AG20443 (cell line): Measurements from ENCODE around the gene PPFIA2.

Experiments used
- DNase-seq: peaks from one replicate; pipeline ENCODE4 v3.0.0; 2012; ENCODE audit warnings: low spot score, mixed read lengths

PPFIA2 gene

DNA sequence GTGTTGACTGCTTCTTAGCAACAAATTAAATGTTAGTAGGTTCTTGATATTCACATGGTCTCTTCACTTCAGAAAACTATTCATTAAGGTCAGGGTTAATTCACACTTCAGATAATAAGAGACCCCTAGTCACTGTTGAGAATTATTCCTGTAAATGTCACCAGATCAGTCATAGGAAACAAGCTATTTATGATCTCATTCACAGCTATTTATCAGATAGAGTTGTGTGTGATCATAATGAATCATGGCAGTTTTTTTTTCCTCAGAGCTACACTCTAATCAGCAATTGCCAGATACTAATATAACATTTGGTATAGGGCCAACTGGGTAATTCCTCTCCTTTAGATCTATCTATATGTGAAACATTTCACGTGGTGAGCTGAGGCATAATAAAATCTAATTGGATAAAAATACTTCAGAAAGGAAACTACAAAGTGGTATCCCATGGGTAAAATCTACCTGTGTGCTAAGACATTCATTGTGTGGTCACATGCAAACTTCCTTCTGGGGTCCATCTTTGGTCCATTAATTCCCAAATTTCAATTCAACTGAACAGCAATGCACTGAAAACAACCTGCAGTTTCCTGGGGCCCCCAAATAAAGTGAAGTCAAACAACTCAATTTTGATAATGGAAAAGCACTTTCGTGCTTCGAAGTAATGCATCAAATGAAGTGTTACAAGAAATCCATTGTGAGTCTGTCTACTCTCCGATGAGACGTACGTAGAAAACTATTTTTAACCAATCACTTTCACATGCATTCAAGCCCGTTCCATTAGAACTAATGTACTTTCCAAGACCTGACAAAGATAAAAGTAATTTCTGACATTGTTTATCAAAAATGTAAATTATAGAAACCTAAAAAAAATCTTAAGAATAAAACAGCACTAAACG is 484.3 kb downstream of the PPFIA2 start:
- DNase-seq: no peak

DNA sequence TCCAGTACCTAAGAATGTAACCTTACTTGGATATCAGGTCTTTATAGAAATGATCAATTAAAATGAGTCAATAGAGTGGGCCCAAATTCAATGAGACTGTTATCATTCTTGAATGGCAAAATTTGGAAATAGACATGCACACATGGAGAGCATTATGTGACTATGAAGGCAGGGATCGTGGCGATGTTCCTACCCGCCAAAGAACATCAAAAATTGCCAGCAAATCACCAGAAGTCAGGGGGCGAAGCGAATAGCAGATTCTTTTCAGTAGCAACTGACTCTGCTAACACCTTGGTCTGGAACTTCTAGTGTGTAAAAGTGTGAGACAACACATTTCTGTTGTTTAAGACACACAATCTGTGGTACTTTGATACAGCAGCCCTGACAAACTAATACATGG is 488.8 kb downstream of the PPFIA2 start:
- no peak for DNase-seq

DNA sequence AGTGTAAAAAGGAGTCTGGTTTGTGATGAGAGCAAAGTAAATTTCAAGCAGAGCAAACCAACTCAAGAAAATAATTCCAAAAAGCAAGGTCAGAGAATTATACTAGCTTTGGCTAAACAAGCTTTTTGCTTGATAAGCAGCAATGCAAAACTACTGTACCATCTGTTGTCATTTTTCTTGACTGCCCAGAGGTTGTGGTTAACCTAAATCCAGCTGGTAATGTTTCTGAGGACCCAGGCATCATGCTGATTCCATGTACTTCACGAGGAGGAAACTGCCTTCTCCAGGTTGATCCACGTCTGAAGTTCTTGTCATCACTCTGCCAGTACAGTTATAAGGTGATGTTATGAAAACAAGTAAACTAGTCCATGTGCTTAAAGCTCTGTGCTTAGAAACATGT is 496.1 kb downstream of the PPFIA2 start:
- no peak for DNase-seq

DNA sequence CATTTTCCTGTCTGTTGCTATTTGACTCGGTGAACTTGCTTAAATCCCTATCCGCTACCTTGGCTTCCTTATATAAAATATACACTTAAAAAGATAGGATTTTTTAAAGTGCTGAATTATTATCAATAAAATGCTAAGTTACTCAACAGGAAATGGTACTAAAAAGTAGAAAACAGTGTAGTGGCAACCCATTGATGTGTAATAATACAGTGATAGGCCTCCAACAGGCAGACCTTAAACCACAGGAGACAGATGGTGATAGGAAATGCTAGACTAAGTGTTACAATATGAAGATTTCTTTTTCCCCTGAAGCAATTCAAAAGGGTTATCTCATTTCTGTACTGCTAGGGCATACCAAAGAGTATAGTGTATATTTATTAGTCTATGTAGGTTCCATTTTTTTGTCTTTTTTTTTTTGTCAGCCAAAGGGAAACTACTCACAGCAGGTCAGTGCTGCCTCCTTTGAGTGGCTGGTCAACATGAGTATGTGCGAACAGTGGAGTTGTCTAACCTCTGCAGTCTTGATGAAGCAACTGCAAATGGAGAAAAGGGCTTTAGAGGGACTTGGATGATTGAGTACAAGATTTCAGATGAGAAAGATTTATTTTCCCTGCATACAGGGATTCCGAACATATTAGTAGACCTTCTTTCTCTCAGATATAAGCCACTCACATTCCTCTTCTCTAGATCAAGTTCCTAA is 497.5 kb downstream of the PPFIA2 start:
- DNase-seq: no peak

DNA sequence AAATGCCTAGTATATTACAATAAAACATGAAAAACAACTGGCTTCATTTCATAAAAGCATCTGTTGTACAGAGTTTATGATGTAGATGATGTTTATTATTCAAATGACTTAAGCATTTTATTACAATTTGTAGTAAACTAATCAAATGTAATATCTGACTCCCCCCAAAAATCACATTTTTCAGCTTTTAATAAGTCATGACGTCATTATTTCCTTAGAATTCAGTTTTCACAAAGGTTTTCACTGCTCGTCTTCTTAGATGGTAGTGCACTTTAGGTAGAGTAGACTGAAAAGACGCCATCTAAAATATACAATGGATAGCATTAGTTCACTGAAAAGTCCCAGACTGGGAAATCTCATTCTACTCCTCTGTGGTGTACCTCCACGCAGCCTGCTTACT is 499.8 kb downstream of the PPFIA2 start:
- no peak for DNase-seq

DNA sequence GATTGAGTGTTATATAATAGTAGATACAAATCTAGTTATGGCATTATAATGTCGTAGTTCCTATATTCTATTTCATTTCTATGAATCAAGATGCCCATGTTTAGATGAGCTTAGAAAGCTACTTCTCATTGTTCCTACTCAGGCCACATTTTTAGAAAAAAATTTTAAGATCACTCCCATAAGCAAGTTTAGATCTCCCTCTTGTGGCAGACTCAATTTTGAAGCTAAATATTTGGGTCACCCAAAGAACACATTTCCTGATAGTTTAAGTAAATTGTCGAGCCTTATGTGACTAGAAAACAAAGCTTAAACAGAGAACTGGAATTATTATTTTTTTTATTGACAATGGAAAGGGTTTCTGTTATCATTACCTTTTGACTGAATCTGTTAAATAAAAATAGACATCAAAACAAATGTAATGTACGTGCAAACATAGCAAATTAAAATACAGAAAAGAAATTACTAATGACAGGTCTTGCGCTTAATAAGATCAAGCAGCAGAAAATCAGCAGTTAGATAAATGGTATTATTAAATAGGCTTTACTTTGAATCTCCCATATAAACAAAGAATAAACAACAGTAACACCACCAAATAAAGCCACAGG is 501.1 kb downstream of the PPFIA2 start:
- DNase-seq: peak; percentile 27

DNA sequence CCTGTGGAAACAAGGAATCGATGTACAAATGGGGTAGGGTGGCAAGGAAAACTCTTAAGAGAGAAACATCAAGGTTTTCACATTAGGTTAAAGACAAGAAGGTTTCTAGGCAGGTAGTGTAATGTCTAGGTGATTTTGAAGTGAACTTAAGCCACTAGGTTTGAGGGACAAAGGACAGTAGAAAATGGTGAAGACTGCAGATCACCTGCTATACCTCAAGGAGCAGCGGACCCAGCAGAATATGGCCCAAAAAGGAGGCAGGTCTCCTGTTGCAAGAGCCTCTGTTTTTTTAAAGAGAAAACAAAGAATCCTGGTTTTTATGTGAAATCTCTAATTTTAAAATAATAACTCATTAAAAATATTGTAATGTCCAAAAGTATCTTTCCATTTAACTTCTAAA is 503.2 kb downstream of the PPFIA2 start:
- DNase-seq: no peak

DNA sequence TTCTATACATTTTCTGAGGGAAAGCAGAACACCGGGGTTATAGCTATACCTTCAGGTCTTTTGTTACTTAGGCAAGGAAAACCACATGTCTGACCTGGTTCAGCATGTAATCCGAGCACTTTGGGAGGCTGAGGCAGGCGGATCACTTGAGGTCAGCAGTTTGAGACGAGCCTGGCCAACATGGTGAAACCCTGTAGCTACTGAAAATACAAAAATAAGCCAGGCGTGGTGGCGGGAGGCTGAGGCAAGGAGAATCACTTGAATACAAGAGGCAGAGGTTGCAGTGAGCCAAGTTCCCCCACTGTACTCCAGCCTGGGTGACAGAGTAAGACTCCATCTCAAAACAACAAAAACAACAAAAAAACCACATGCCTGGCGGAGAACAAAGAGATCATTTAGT is 503.7 kb downstream of the PPFIA2 start:
- no peak for DNase-seq

DNA sequence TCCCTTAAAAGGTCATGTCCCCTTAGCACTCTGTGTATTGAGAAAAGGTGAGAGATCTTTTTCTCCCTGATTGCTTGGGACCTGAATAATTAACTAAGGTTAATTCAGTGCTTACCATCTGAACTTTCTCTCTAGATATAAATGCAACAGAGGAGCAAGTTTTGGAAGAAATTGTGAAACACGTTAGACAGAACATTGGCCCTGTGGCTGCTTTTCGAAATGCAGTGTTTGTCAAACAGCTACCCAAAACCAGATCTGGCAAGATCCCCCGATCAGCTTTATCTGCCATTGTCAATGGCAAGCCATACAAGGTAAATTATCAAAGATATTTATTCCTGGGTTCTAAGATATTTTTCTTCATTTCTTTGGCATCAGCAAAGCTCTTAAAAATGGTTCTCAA is 505.8 kb downstream of the PPFIA2 start:
- no peak for DNase-seq

DNA sequence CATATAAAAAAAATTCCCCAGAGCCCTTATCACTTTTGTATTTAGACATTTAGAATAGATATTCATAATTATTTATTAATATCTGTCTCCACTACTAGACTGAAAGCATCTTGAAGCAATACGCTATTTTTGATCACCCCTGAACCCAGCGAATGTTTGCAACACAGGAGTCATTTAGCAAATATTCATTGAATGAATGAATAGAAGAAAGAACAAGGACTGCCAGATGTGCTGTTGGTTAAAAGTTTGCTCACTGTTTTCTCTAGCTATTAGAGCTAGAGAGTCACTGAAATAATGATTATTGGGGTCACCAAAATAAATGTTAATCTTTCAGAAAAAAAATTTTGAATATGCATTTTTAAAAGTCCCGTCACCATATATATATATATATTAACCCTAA is 506.9 kb downstream of the PPFIA2 start:
- no peak for DNase-seq

DNA sequence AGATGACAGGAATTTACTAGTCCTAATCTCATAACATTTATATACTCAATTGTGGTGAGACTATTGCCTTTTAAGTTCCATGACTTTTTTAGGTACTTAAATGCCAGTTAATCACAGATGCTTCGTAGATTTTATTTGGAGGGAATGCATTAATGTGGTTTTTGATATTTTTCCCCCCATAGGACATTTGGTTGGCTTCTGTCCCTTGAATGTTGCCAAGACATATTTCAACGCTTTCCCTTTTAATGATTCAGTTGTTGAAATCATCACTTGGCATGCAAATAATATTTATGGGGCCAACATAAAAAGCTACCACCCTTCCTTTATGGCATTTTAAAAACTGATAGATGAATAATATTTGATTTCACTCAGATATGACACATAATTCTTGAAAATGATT is 509.2 kb downstream of the PPFIA2 start:
- no peak for DNase-seq

DNA sequence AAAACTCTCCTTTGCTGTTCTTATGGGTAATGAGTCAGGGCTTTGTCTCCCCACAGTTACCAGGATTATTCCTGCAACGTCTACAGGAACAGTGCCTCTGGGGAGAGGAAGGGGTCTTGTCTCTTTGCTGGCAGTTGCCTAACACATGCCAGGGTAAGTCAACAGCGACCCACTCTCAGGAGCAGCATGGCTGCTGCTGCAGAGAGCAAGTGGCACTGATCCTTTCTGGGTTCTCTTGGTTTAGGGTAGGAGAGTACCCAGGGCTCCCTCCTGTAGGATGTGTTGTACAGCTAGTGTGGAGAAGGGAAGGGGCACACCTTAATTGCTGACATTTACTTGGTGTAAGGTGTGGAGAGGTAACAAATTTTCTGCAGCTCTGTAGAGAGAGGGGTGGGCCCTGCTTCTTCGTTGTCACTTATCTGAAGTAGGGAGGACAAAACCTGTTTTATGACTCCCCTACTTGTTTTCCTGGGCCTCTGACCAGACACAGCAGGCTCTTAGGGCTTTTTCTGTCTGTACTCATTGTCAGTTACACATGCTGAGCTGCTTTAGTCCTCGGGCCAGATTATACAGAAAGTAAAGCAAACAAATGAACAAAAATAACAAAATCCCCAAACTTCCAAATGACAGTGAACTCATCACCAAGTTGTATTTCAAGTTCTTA is 513.1 kb downstream of the PPFIA2 start:
- DNase-seq: no peak

DNA sequence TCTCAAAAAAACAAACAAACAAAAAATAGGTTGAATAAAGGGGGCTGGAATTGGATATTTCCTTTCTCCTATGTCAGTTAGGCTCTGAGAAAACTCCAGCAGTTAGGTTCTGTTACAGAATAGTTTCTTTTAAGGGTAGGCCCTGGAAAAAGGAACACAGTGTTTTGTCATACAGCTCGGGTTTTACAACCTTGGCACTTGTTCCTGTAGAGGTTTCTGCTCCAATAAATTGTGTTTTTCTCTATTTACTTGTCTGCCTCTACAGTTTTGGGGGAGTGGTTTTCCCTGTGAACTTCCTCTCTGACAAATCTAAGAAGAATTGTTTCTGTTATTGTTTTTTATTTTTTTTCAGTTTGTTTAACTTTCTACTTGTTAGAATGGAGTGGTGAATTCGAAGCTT is 513.7 kb downstream of the PPFIA2 start:
- DNase-seq: no peak

DNA sequence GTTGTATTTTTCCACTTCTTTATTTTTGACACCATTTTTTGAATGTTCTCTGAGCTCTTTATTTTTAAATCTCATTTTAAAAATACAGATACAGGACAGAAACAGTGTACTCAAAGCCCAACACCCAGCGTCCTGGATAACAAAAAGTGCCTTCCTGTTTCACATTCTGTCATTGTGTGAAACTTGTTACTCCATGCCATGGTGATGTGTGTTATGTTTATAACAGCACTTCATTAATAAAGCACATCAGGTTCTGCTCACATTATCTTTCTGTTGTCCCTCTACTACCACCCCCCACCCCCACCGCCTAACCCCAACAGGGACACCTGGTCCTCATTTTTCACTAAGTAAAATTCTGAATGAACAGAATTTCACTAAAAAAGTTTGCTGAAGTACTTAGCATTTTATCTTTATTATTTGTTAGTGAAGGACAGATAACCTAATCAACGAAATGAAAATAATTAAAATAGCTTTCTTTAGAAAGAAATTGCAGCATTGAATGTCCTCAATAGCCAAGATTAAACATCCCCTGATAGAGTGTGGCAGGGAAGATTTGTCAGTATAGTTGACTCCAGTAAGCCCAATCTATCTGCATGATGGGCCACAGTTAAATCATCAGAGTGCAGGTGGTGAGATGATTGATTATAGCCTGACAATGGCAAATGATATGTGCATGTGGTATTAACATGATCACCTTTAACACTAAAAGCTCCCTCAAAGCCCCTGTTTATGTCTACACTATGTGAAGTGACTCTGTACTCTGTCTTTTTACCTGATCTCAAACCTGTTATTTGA is 527.4 kb downstream of the PPFIA2 start:
- no peak for DNase-seq

DNA sequence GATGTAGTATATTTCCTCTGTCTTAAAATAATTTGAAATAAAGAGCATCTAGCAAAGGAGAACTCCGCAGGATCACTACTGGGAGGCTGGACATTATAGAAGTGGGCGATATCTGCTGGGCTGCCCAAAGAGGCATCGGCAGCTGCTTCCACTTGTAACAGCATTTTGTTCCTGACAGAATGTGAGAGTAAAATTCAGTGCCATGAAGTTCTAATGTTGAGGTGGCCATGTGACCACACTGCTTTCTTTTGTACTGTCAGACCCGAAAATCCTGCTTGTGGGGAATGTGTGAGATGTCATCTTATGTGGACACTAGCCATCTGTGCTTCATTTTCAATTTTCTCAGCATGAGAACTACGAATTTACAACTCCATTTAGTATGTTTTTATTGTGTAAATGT is 529.4 kb downstream of the PPFIA2 start:
- DNase-seq: no peak

DNA sequence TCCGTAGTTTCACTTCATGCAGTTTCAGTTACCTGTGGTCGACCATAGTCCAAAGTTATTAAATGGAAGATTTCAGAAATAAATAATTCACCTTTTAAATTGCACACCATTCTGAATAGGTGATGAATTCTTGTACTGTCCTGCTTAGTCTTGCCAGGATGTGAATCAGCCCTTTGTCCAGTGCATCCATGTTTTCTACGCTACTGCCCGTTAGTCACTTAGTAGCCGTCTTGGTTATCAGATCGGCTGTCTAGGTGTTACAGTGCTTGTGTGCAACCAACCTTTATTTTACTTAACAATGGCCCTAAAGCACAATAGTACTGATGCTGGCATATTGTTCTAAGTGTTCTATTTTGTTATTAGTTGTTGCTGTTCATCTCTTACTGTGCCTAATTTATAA is 534.5 kb downstream of the PPFIA2 start:
- no peak for DNase-seq

DNA sequence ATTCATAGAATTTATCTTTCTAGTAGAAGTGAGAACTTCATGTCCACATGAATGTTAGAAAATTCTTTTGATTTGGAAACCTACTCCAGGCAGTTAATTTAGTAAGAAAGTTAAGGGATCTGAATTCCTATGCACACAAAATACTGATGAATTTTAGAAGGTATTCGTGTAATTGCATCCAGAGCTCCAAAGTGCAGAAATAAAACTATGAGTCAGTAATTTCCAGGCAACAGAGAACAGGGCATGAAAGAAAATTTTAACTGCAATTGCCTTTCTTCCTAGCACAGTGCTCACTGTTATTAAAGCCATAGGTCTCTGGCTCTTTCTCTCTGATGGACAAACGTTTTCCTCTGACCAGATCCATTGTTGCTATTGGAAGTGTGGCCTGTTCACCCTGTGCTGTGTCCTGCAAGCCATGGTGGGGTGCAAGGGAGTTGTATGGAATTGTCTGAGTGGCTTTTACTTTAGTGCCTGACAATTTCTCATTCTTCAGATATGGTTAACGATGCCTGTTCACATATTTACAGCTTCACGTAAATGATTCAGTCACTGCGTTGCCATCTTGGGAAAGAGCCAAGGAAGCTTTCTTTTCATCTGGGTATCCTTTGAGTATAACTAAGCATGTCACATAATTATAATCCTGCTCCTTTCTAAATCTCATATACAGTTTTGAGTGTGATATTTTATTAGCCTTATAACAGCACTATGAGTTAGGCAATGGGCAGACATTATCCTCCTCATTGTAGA is 536.1 kb downstream of the PPFIA2 start:
- DNase-seq: peak; percentile 20

DNA sequence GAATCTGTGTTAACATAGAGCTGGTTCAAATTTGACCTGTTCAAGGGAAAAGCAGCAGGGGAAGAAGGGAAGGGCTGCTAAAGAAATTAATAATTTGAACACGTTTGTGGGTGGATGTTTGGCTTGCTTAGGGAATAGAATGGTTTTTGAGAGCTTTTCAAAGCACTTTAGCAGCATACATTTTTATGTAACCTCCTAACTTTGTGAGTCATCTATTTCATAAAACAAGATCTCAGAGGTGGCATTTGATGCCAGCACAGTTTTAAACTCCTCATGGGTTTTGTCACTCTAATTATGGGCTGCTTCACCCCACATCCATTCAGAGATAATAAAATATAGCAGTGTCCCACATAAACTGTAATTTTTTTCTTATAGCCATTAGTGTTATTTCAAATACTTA is 537.5 kb downstream of the PPFIA2 start:
- DNase-seq: no peak

DNA sequence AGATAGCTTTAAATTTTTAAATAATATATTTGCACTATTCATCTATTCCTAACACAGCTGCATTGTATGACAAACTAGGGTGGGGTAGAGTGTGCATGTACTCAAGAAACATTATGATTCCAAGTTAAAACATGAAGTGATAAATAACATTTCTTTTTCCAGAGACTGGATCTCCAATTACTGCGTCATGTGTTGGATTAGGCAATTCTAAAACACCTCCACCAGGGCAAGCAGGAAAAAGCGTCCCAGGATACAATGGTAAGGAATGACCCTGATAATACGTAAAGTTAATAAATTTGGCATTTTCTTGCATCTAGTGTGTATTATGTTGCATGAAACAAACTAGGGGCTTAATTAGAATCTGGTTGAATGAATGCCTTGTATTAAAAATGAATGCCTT is 542.4 kb downstream of the PPFIA2 start:
- DNase-seq: no peak

DNA sequence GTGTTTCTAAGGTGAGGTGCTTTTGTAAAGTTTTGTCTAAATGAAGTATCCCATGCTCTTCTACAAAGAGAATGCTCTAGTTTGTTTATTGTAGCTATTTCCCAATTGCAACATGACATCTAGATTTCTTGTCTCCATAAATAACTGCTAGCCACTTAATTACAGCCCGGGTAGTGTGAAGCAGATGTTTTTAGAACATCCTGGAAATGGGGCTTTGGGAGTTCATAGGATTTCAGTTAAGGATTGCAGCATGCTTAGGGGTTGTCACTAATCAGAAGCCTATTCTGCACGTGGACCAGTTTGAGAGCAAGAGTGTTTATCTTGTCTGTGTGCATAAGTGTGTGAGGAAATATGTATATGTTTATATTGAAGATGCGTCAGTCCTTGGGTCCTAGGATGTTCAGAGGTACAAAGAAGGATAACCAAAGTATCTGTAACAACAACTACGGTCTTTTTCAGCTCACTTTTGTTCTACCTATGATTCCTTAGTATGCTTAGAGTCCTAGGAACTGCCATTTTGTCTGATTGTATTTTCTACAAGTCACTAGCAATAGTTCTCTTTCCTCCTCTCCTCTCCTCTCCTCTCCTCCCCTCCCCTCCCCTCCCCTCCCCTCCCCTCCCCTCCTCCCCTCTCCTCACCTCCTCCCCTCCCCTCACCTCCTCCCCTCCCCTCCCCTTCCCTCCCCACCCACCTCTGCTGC is 546.0 kb downstream of the PPFIA2 start:
- DNase-seq: no peak
